MCF 10A (cell line): Measurements from ENCODE around the gene STK24. TPM values are rescaled to one million over a fixed set of nuclear protein-coding genes. Genes with fewer than 3 reads are reported as not detected.
"Not testable (repeated sequence)": the region's sequence is repeated elsewhere in the genome, so short reads cannot be mapped to it uniquely, and the experiment has no call there.

ENCODE experiments used
- BruUV-seq: library from RNA; stranded (reverse); fragments of 400-500 nt; replicated peaks from 2 replicates; lab custom pipeline; 2021; lab: Mats Ljungman, UMichigan
- CTCF ChIA-PET: fragments of 300-600 bp; sonication (Branson Sonifier 250); formaldehyde crosslinking; extraction: SDS; loops from one replicate; lab custom pipeline; 2021; ENCODE audit warnings: antibody characterized with exemption, inconsistent platforms; lab: Yijun Ruan, JAX
- POLR2A ChIA-PET: fragments of 300-600, 350-650 bp; sonication (Branson Sonifier 250); formaldehyde crosslinking; extraction: SDS; loops from one replicate; lab custom pipeline; 2020; ENCODE audit warnings: antibody characterized with exemption, inconsistent platforms; lab: Yijun Ruan, JAX
- DNase-seq: peaks from one replicate; pipeline ENCODE4 v3.0.0-alpha.2; 2018; ENCODE audit not compliant: unreplicated experiment
- H3K27ac Mint-ChIP-seq: one replicate; pipeline ENCODE4 v1.8.0; 2022; ENCODE audit warnings: mild to moderate bottlenecking, low read depth, mixed read lengths; ENCODE audit not compliant: unreplicated experiment
- H3K27me3 Mint-ChIP-seq: one replicate; pipeline ENCODE4 v1.8.0; 2022; ENCODE audit warnings: mixed read lengths; ENCODE audit not compliant: insufficient read depth, unreplicated experiment
- H3K36me3 Mint-ChIP-seq: one replicate; pipeline ENCODE4 v1.8.0; 2022; ENCODE audit warnings: mild to moderate bottlenecking, moderate library complexity, mixed read lengths; ENCODE audit not compliant: insufficient read depth, unreplicated experiment
- H3K4me1 Mint-ChIP-seq: one replicate; pipeline ENCODE4 v1.8.0; 2022; ENCODE audit warnings: mixed read lengths; ENCODE audit not compliant: insufficient read depth, unreplicated experiment
- H3K4me3 Mint-ChIP-seq: one replicate; pipeline ENCODE4 v1.8.0; 2022; ENCODE audit warnings: mild to moderate bottlenecking, moderate library complexity, mixed read lengths; ENCODE audit not compliant: unreplicated experiment
- H3K9me3 Mint-ChIP-seq: one replicate; pipeline ENCODE4 v1.8.0; 2022; ENCODE audit warnings: mixed read lengths; ENCODE audit not compliant: unreplicated experiment
- CTCF ChIP-seq: fragments of 200-600 bp; IDR thresholded peaks from one replicate; pipeline ENCODE4 v1.8.0; 2022; ENCODE audit warnings: antibody characterized with exemption, mild to moderate bottlenecking; ENCODE audit not compliant: unreplicated experiment
- intact Hi-C: fragments of 100-400 bp; cut with micrococcal nuclease; formaldehyde crosslinking; loops from 2 replicates; pipeline ENCODE4 v1.14.1; 2022
- total RNA-seq: library from RNA; stranded (reverse); gene quantifications from 2 replicates; pipeline ENCODE4 v1.2.3, GENCODE V29; 2022

The STK24 gene
- total RNA-seq, 1 experiment from 2014 or later: 200 TPM

GRCh38 chr13:98592362-98592732, 15.4 kb upstream of the STK24 start:
- BruUV-seq: no TSS peak
- no peak for DNase-seq
- no peaks in the 10 kb centered on the region for H3K4me1 Mint-ChIP-seq
- ChIA-PET POLR2A (no interaction called here), CTCF (no interaction called here)
- no peaks in the 10 kb centered on the region for H3K27me3 Mint-ChIP-seq
- peaks cover 7% of the 10 kb centered on the region for H3K9me3 Mint-ChIP-seq
- H3K4me3 Mint-ChIP-seq: no peak overlapping the region
- H3K36me3 Mint-ChIP-seq: no peaks in the 10 kb centered on the region
- intact Hi-C loops: no loop called here
- TF ChIP-seq CTCF: no peak
- H3K27ac Mint-ChIP-seq: no peak overlapping the region

DNA sequence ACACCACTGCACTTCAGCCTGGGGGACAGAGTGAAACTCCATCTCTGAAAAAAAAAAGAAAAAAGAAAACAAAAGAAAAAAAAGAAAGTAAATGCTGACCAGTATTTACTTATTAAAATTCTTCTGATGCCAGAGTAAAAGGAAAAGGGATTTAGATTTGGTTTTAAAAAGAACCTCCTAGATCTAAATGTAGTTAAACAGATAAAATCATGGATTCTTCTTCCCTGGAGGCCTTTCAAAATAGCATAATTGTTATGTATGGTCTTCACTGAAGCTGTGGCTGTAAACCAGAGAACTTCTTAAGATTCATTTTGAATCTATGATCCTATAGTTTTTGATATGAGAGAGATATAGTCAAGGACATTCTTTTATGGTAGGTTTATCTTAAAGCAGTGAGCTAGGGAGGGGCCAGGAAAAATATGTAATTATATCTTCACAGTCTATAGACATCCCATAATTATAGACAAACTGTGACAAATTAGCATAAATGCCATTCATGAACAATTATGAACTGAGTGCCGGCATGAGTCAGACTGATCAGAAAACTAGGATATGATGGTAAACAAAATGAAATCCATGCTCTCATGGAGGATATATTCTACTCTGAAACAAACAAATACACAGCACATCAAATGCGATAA, 14.9 kb upstream of the STK24 start:
- intact Hi-C loops: no loop called here
- no peaks in the 10 kb centered on the region for H3K36me3 Mint-ChIP-seq
- ChIA-PET POLR2A (no interaction called here), CTCF (no interaction called here)
- BruUV-seq: no TSS peak
- no peak overlapping the region for H3K27ac Mint-ChIP-seq
- DNase-seq: no peak
- peaks cover 3% of the 10 kb centered on the region for H3K9me3 Mint-ChIP-seq
- no peaks in the 10 kb centered on the region for H3K27me3 Mint-ChIP-seq
- H3K4me1 Mint-ChIP-seq: no peaks in the 10 kb centered on the region
- H3K4me3 Mint-ChIP-seq: no peak overlapping the region
- no peak for TF ChIP-seq CTCF

DNA sequence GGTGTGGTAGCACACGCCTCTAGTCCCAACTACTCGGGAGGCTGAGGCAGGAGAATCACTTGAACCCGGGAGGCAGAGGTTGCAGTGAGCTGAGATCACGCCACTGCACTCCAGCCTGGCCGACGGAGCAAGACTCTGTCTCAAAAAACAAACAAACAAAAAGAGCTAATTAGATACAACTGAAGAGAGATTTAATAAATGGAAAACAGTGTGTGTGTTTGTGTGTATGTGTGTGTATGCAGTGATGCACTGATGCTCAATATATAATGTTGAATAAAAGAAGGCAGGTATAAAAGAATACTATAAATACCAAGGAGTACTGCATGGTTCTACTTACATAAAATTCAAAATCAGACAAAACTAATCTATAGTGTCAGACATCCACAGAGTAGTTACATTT, 13.6 kb upstream of the STK24 start:
- H3K36me3 Mint-ChIP-seq, CTCF ChIA-PET, H3K4me1 Mint-ChIP-seq, intact Hi-C loops, H3K9me3 Mint-ChIP-seq, H3K27ac Mint-ChIP-seq, H3K27me3 Mint-ChIP-seq, H3K4me3 Mint-ChIP-seq, POLR2A ChIA-PET, DNase-seq, BruUV-seq: not testable (repeated sequence)

DNA sequence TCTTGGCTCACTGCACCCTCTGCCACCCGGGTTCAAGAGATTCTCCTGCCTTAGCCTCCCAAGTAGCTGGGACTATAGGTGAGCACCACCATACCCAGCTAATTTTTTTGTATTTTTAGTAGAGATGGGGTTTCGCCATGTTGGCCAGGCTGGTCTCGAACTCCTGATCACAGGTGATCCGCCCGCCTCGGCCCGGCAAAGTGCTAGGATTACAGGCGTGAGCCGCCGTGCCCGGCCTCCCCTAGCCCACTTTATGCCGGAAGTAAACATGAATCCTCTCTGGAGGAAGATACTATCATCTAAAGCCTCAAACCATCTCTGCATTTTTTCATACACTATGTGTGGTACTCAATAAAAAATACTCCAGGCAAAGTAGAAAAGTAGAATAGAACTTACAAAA, 12.6 kb upstream of the STK24 start:
- H3K27me3 Mint-ChIP-seq, H3K36me3 Mint-ChIP-seq, H3K4me1 Mint-ChIP-seq, BruUV-seq, H3K27ac Mint-ChIP-seq, DNase-seq, H3K4me3 Mint-ChIP-seq, POLR2A ChIA-PET, H3K9me3 Mint-ChIP-seq, CTCF ChIA-PET, intact Hi-C loops: not testable (repeated sequence)

- Mint-ChIP-seq H3K36me3 (no peaks in the 10 kb centered on the region), H3K27me3 (no peaks in the 10 kb centered on the region), H3K4me1 (peaks cover 12% of the 10 kb centered on the region), H3K9me3 (no peaks in the 10 kb centered on the region), H3K4me3 (no peak overlapping the region), H3K27ac (no peak overlapping the region)
- DNase-seq: no peak
- intact Hi-C loops: no loop called here
- ChIA-PET CTCF (interaction anchor here (0.6 to 1.8 kb wide), 4 partner anchors 67 to 1361 kb away, joined by 3 to 8 read pairs (median 5); no protein-coding TSS in a partner anchor), POLR2A (interaction anchor here (1.2 kb wide), 1 partner anchor 14 kb away, joined by 3 read pairs; no protein-coding TSS in a partner anchor)
- BruUV-seq: no TSS peak
- no peak for TF ChIP-seq CTCF
Measured at GRCh38 chr13:98586400-98587345, 9.8 kb upstream of the STK24 start.
